HEK293 (cell line): Measurements from ENCODE around the gene GCK.

Source experiments
- CTCF ChIA-PET: fragments of 350-600 bp; formaldehyde crosslinking; extraction: SDS; loops from one replicate; lab custom pipeline; 2021; ENCODE audit warnings: antibody characterized with exemption; lab: Yijun Ruan, JAX
- POLR2A ChIA-PET: fragments of 300-600 bp; formaldehyde crosslinking; extraction: SDS; loops from one replicate; lab custom pipeline; 2020; ENCODE audit warnings: antibody characterized with exemption, inconsistent platforms; lab: Yijun Ruan, JAX
- H3K27ac ChIP-seq: fragments of 200-500 bp; sonication (Bioruptor generic); 2 replicates; pipeline ENCODE4 v1.5.1; 2014; ENCODE audit warnings: low read depth, low read length, control low read depth, inconsistent platforms; ENCODE audit errors: extremely low read depth
- H3K36me3 ChIP-seq, 2 experiments: fragments of 200-500 bp in 1 of 2; sonication (Bioruptor generic) in 1 of 2; 1 replicate in 1 of 2; 2 replicates in 1 of 2; pipeline ENCODE4 v1.5.1; 2014 to 2017; ENCODE audit warnings: inconsistent platforms in 2 of 2, low read length in 2 of 2; ENCODE audit not compliant: control insufficient read depth in 2 of 2, insufficient read depth in 1 of 2
- H3K4me1 ChIP-seq: fragments of 200-500 bp; sonication (Bioruptor generic); 2 replicates; pipeline ENCODE4 v1.5.1; 2014; ENCODE audit warnings: mild to moderate bottlenecking, low read length, inconsistent platforms; ENCODE audit not compliant: control insufficient read depth, insufficient read depth
- H3K4me3 ChIP-seq: 2 replicates; pipeline ENCODE4 v1.5.1; 2011; ENCODE audit warnings: low read depth, mild to moderate bottlenecking, control low read depth, low read length, moderate library complexity
- H3K9me3 ChIP-seq: fragments of 200-500 bp; sonication (Bioruptor generic); 2 replicates; pipeline ENCODE4 v1.5.1; 2014; ENCODE audit warnings: low read depth, low read length, inconsistent platforms; ENCODE audit not compliant: control insufficient read depth, insufficient read depth
- IKZF3 ChIP-seq: fragments of 450-650 bp; IDR thresholded peaks from 2 replicates; pipeline ENCODE4 v1.5.0; 2018; ENCODE audit warnings: missing biosample characterization, mild to moderate bottlenecking, missing genetic modification characterization, moderate library complexity
- ZFHX2 ChIP-seq: fragments of 450-650 bp; formaldehyde crosslinking; conservative IDR thresholded peaks from 2 replicates; pipeline ENCODE4 v1.5.1; 2016; ENCODE audit warnings: missing biosample characterization, missing genetic modification characterization
- ZFP3 ChIP-seq: fragments of 450-650 bp; formaldehyde crosslinking; IDR thresholded peaks from 2 replicates; pipeline ENCODE4 v1.5.1; 2016; ENCODE audit warnings: low read depth, missing biosample characterization, missing genetic modification characterization
- ZNF132 ChIP-seq: fragments of 450-650 bp; formaldehyde crosslinking; IDR thresholded peaks from 2 replicates; pipeline ENCODE4 v1.5.1; 2017; ENCODE audit warnings: missing biosample characterization, missing genetic modification characterization, borderline replicate concordance
- ZNF140 ChIP-seq: fragments of 450-650 bp; formaldehyde crosslinking; IDR thresholded peaks from 2 replicates; pipeline ENCODE4 v1.5.1; 2016; ENCODE audit warnings: missing biosample characterization, missing genetic modification characterization
- ZNF2 ChIP-seq: fragments of 450-650 bp; formaldehyde crosslinking; IDR thresholded peaks from 2 replicates; pipeline ENCODE4 v1.5.1; 2016; ENCODE audit warnings: missing biosample characterization, missing genetic modification characterization
- ZNF394 ChIP-seq: fragments of 450-650 bp; formaldehyde crosslinking; IDR thresholded peaks from 2 replicates; pipeline ENCODE4 v1.5.1; 2016; ENCODE audit warnings: missing biosample characterization, missing genetic modification characterization, mild to moderate bottlenecking, moderate library complexity, borderline replicate concordance
- ZNF501 ChIP-seq: fragments of 450-650 bp; formaldehyde crosslinking; IDR thresholded peaks from 2 replicates; pipeline ENCODE4 v1.5.1; 2016; ENCODE audit warnings: missing biosample characterization, missing genetic modification characterization
- ZNF529 ChIP-seq: fragments of 450-650 bp; formaldehyde crosslinking; IDR thresholded peaks from 2 replicates; pipeline ENCODE4 v1.5.1; 2017; ENCODE audit warnings: missing genetic modification characterization, missing biosample characterization; ENCODE audit not compliant: insufficient replicate concordance
- ZNF549 ChIP-seq: fragments of 450-650 bp; IDR thresholded peaks from 2 replicates; pipeline ENCODE4 v1.5.1; 2018; ENCODE audit warnings: missing biosample characterization, missing genetic modification characterization, mild to moderate bottlenecking, inconsistent platforms, moderate library complexity
- ZNF560 ChIP-seq: fragments of 450-650 bp; formaldehyde crosslinking; IDR thresholded peaks from 2 replicates; pipeline ENCODE4 v1.5.1; 2017; ENCODE audit warnings: missing biosample characterization, missing genetic modification characterization, borderline replicate concordance
- ZNF561 ChIP-seq: fragments of 450-650 bp; IDR thresholded peaks from 2 replicates; pipeline ENCODE4 v1.5.1; 2018; ENCODE audit warnings: missing biosample characterization, missing genetic modification characterization, borderline replicate concordance
- ZNF677 ChIP-seq: fragments of 450-650 bp; IDR thresholded peaks from 2 replicates; pipeline ENCODE4 v1.5.0; 2018; ENCODE audit warnings: missing biosample characterization, mild to moderate bottlenecking, missing genetic modification characterization, moderate library complexity
- ZSCAN16 ChIP-seq: fragments of 450-650 bp; formaldehyde crosslinking; IDR thresholded peaks from 2 replicates; pipeline ENCODE4 v1.5.1; 2016; ENCODE audit warnings: missing biosample characterization, missing genetic modification characterization
- TF ChIP-seq, protein P1 (sequence below): fragments of 450-650 bp; formaldehyde crosslinking; IDR thresholded peaks from 2 replicates; pipeline ENCODE4 v1.5.1; 2016; ENCODE audit warnings: missing biosample characterization, missing genetic modification characterization
- TF ChIP-seq, protein P2 (sequence below): fragments of 450-650 bp; formaldehyde crosslinking; IDR thresholded peaks from 2 replicates; pipeline ENCODE4 v1.5.1; 2016; ENCODE audit warnings: missing biosample characterization, missing genetic modification characterization, low read depth
- TF ChIP-seq, protein P3 (sequence below): fragments of 450-650 bp; formaldehyde crosslinking; IDR thresholded peaks from 2 replicates; pipeline ENCODE4 v1.5.1; 2016; ENCODE audit warnings: missing biosample characterization, missing genetic modification characterization
- TF ChIP-seq, protein P4 (sequence below): fragments of 450-650 bp; formaldehyde crosslinking; IDR thresholded peaks from 2 replicates; pipeline ENCODE4 v1.5.1; 2016; ENCODE audit warnings: missing biosample characterization, missing genetic modification characterization
- TF ChIP-seq, protein P5 (sequence below): fragments of 450-650 bp; formaldehyde crosslinking; IDR thresholded peaks from 2 replicates; pipeline ENCODE4 v1.5.1; 2016; ENCODE audit warnings: missing biosample characterization, missing genetic modification characterization
- TF ChIP-seq, protein P6 (sequence below): fragments of 450-650 bp; formaldehyde crosslinking; IDR thresholded peaks from 2 replicates; pipeline ENCODE4 v1.5.1; 2016; ENCODE audit warnings: missing biosample characterization, missing genetic modification characterization

Gene GCK

DNA sequence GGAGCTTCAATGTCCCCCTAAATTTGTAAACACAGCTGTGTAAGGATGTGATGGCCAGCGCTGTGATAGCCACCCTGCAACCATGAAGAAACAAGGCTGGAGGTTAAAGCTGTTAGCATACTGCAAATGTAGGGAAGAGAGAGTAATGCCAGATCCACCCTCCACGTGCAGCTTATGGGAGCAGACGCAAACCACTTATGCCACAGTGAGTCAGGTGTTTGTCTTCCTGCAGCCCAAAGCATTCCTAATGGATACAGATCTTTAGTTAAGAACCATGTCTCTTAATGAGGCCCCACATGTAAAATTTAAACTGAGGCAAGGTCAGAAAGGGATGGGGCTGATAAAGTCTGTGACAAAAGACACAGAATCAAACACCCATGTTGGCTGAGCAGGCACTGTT is 34.5 kb downstream of the GCK start (continued):
- no peak for TF ChIP-seq ZNF132 (tag by site-specific recombination)
- no peak for TF ChIP-seq ZNF561 (tag by site-specific recombination)
- no peak for TF ChIP-seq ZSCAN16 (tag by site-specific recombination)
- TF ChIP-seq IKZF3 (tag by site-specific recombination), result no peak
- TF ChIP-seq, protein P1, sequence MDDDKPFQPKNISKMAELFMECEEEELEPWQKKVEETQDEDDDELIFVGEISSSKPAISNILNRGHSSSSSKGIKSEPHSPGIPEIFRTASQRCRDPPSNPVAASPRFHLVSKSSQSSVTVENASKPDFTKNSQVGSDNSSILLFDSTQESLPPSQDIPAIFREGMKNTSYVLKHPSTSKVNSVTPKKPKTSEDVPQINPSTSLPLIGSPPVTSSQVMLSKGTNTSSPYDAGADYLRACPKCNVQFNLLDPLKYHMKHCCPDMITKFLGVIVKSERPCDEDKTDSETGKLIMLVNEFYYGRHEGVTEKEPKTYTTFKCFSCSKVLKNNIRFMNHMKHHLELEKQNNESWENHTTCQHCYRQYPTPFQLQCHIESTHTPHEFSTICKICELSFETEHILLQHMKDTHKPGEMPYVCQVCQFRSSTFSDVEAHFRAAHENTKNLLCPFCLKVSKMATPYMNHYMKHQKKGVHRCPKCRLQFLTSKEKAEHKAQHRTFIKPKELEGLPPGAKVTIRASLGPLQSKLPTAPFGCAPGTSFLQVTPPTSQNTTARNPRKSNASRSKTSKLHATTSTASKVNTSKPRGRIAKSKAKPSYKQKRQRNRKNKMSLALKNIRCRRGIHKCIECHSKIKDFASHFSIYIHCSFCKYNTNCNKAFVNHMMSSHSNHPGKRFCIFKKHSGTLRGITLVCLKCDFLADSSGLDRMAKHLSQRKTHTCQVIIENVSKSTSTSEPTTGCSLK (tag by site-specific recombination), result no peak
- TF ChIP-seq, protein P2, sequence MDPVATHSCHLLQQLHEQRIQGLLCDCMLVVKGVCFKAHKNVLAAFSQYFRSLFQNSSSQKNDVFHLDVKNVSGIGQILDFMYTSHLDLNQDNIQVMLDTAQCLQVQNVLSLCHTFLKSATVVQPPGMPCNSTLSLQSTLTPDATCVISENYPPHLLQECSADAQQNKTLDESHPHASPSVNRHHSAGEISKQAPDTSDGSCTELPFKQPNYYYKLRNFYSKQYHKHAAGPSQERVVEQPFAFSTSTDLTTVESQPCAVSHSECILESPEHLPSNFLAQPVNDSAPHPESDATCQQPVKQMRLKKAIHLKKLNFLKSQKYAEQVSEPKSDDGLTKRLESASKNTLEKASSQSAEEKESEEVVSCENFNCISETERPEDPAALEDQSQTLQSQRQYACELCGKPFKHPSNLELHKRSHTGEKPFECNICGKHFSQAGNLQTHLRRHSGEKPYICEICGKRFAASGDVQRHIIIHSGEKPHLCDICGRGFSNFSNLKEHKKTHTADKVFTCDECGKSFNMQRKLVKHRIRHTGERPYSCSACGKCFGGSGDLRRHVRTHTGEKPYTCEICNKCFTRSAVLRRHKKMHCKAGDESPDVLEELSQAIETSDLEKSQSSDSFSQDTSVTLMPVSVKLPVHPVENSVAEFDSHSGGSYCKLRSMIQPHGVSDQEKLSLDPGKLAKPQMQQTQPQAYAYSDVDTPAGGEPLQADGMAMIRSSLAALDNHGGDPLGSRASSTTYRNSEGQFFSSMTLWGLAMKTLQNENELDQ, result no peak
- TF ChIP-seq ZFP3, result no peak

DNA sequence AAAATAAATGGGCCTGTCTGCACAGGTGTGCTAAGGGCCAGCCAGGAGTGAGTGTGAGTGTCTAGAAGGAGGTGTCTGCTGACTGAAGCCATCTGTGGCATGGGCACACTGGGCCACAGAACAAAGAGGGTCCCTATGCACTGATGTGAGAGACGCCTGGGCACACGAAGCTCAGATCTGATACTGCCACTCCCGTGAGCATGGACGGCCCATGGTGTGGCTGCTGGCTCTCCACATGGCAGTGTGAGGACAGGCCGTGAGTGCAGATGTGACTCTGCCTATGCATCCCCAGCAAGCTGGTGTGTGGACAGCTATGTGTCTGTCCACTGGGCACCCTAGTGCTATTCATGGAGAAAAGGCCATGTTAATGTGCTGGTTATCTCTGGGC is 35.3 kb downstream of the GCK start:
- no peak overlapping the region for H3K4me3 ChIP-seq
- no peaks in the 10 kb centered on the region for H3K4me1 ChIP-seq
- CTCF ChIA-PET, result interaction anchor here (0.7 to 0.8 kb wide), 2 partner anchors 414 to 1000 kb away, joined by 3 read pairs; no protein-coding TSS in a partner anchor
- TF ChIP-seq, protein P3, sequence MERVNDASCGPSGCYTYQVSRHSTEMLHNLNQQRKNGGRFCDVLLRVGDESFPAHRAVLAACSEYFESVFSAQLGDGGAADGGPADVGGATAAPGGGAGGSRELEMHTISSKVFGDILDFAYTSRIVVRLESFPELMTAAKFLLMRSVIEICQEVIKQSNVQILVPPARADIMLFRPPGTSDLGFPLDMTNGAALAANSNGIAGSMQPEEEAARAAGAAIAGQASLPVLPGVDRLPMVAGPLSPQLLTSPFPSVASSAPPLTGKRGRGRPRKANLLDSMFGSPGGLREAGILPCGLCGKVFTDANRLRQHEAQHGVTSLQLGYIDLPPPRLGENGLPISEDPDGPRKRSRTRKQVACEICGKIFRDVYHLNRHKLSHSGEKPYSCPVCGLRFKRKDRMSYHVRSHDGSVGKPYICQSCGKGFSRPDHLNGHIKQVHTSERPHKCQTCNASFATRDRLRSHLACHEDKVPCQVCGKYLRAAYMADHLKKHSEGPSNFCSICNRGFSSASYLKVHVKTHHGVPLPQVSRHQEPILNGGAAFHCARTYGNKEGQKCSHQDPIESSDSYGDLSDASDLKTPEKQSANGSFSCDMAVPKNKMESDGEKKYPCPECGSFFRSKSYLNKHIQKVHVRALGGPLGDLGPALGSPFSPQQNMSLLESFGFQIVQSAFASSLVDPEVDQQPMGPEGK (tag by site-specific recombination), result no peak
- no peak for TF ChIP-seq ZNF529
- TF ChIP-seq ZNF394, result no peak
- no peaks in the 10 kb centered on the region for H3K36me3 ChIP-seq
- POLR2A ChIA-PET, result no interaction called here
- H3K9me3 ChIP-seq, result no peaks in the 10 kb centered on the region
- no peak overlapping the region for H3K27ac ChIP-seq

DNA sequence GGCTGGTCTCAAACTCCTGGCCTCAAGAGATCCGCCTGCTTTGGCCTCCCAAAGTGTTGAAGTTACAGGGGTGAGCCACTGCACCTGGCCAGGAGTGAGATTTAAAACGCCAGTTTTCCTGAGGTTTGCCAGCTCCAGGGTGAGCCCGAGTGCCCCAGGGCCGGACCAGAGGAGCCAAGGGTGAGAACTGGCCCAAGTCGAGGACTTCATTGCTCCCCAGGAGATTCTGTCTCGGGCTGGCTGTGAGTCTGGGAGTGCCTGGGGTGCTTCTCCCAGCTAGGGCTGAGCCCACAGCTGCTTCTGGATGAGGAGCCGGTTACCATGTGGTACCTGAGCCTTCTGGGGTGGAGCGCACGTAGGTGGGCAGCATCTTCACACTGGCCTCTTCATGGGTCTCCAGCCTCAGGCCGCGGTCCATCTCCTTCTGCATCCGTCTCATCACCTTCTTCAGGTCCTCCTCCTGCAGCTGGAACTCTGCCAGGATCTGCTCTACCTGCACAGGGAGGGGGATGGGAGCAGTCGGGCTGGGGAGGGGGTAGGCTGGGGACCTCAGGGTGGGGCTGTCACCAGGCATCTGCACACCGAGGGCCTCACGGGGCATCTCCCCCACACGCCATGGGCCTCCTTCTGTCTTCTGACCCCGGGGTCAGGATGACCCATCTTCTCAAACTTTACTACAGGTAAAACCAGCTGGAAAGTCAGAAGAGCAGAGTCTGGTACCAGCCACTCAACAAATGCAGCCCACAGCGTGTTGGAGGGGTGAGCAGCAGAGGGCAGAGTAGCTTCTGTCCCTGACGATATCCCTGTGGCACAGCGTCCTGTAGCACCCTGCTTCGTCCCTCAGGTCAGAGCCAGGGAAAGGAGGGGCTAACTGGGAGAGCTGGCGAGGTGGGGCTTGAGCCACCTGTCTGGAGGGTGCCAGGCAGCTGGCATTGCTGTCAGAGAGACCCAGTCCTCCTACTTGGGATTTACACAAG is 36.0 kb downstream of the GCK start:
- Histone ChIP-seq H3K9me3 (no peaks in the 10 kb centered on the region), H3K27ac (no peak overlapping the region), H3K4me3 (no peak overlapping the region), H3K36me3 (no peaks in the 10 kb centered on the region), H3K4me1 (no peaks in the 10 kb centered on the region)
- POLR2A ChIA-PET, result no interaction called here
- CTCF ChIA-PET, result interaction anchor here (0.6 to 0.8 kb wide), 3 partner anchors 41 to 1001 kb away, joined by 3 to 4 read pairs (median 3); no protein-coding TSS in a partner anchor
- TF ChIP-seq ZFHX2 (tag by site-specific recombination) (no peak), ZNF549 (no peak), ZNF560 (tag by site-specific recombination) (no peak), ZNF140 (no peak), ZNF501 (no peak), ZNF2 (no peak), ZNF677 (tag by site-specific recombination) (no peak)
- TF ChIP-seq, protein P4, sequence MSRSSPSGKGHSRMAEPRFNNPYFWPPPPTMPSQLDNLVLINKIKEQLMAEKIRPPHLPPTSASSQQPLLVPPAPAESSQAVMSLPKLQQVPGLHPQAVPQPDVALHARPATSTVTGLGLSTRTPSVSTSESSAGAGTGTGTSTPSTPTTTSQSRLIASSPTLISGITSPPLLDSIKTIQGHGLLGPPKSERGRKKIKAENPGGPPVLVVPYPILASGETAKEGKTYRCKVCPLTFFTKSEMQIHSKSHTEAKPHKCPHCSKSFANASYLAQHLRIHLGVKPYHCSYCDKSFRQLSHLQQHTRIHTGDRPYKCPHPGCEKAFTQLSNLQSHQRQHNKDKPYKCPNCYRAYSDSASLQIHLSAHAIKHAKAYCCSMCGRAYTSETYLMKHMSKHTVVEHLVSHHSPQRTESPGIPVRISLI (tag by site-specific recombination), result no peak
- TF ChIP-seq, protein P5, sequence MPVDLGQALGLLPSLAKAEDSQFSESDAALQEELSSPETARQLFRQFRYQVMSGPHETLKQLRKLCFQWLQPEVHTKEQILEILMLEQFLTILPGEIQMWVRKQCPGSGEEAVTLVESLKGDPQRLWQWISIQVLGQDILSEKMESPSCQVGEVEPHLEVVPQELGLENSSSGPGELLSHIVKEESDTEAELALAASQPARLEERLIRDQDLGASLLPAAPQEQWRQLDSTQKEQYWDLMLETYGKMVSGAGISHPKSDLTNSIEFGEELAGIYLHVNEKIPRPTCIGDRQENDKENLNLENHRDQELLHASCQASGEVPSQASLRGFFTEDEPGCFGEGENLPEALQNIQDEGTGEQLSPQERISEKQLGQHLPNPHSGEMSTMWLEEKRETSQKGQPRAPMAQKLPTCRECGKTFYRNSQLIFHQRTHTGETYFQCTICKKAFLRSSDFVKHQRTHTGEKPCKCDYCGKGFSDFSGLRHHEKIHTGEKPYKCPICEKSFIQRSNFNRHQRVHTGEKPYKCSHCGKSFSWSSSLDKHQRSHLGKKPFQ (tag by site-specific recombination), result no peak
- TF ChIP-seq, protein P6, sequence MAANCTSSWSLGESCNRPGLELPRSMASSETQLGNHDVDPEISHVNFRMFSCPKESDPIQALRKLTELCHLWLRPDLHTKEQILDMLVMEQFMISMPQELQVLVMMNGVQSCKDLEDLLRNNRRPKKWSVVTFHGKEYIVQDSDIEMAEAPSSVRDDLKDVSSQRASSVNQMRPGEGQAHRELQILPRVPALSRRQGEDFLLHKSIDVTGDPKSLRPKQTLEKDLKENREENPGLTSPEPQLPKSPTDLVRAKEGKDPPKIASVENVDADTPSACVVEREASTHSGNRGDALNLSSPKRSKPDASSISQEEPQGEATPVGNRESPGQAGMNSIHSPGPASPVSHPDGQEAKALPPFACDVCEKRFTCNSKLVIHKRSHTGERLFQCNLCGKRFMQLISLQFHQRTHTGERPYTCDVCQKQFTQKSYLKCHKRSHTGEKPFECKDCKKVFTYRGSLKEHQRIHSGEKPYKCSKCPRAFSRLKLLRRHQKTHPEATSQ, result no peak
